ENCODE measurements around the gene SFRP5. TPM values are rescaled to one million over a fixed set of nuclear protein-coding genes. Genes with fewer than 3 reads are reported as not detected.
A peak's percentile ranks its signal among the peaks of the same experiment; 100 is the strongest.

The SFRP5 gene
- total and polyA plus RNA-seq, 10 of the 15 experiments (the other 5 are each of a cell fraction or from before 2014, with no cell fraction given): not detected

GRCh38 chr10:97754726-97755125, 17.1 kb downstream of the SFRP5 start:
- no peaks in the 10 kb centered on the region for H3K4me1 ChIP-seq (ENCODE audit: control insufficient read depth, insufficient read depth, low read length)
- H3K4me3 ChIP-seq: no peak overlapping the region
- H3K36me3 ChIP-seq (ENCODE audit: control insufficient read depth in 2 of 2, insufficient read depth in 2 of 2, low read length in 1 of 2): peaks cover 35 to 42% of the 10 kb centered on the region in 2 experiments
- 69% methylated on average over 4 of the region's 4 CpGs for WGBS (ENCODE audit: insufficient coverage, insufficient replicate concordance, low lambda C conversion rate, missing lambda C conversion rate)
- SMC1A ChIA-PET (ENCODE audit: uncharacterized antibody, unreplicated experiment): no interaction called here
- intact Hi-C loops (cut with micrococcal nuclease; ENCODE audit: unreplicated experiment): no loop called here
- CTCF ChIA-PET: no interaction called here
- POLR2A ChIA-PET: interaction anchor here (1.5 kb wide), 1 partner anchor 11 kb away, joined by 4 read pairs; no protein-coding TSS in a partner anchor
- RAD21 ChIA-PET (ENCODE audit: unreplicated experiment): no interaction called here
- no peaks in the 10 kb centered on the region; the same call in 1 of the 2 replicates for H4K20me1 ChIP-seq (ENCODE audit: control insufficient read depth, insufficient read depth)
- ATAC-seq (no peak), DNase-seq (ENCODE audit: low read depth, low spot score) (no peak), FAIRE-seq (no peak)
- in situ Hi-C loops (cut with MboI): no loop called here
- TF ChIP-seq GATAD2B (conservative IDR thresholded peaks at IDR 0.05; ENCODE audit: low read depth) (no peak), ETV6 (conservative IDR thresholded peaks at IDR 0.05 in 1 of 2, IDR thresholded peaks at IDR 0.05 in 1 of 2; ENCODE audit: borderline replicate concordance in 1 of 2, low read depth in 1 of 2) (no peak), CHD1 (IDR thresholded peaks at IDR 0.05; ENCODE audit: low read depth, low read length) (no peak)
- no peaks in the 10 kb centered on the region for H3K27me3 ChIP-seq (replicated peaks in 1 of 2; ENCODE audit: control insufficient read depth in 2 of 2, insufficient read depth in 2 of 2, low read length in 1 of 2)
- H3K79me2 ChIP-seq (ENCODE audit: control insufficient read depth, insufficient read depth, low read length): no peaks in the 10 kb centered on the region
- H2AFZ ChIP-seq (ENCODE audit: control insufficient read depth, low read depth, low read length): no peak overlapping the region
- BruUV-seq (replicated peaks): no TSS peak
- H3K27ac ChIP-seq (ENCODE audit: control insufficient read depth, insufficient read depth): no peak overlapping the region
- no peaks in the 10 kb centered on the region for H3K9me3 ChIP-seq (replicated peaks; ENCODE audit: control insufficient read depth, insufficient read depth, low read length)
- H3K9ac ChIP-seq (ENCODE audit: control insufficient read depth, insufficient read depth, low read length): no peak overlapping the region
- H3K4me2 ChIP-seq (ENCODE audit: control insufficient read depth, insufficient read depth): no peak overlapping the region

GRCh38 chr10:97752956-97753355, 18.8 kb downstream of the SFRP5 start:
- ChIA-PET SMC1A (ENCODE audit: uncharacterized antibody, unreplicated experiment) (no interaction called here), RAD21 (ENCODE audit: unreplicated experiment) (no interaction called here), CTCF (no interaction called here), POLR2A (interaction anchor here (0.6 to 0.7 kb wide), 2 partner anchors 66 to 1862 kb away, joined by 3 read pairs; no protein-coding TSS in a partner anchor)
- Histone ChIP-seq H3K36me3 (ENCODE audit: control insufficient read depth in 2 of 2, insufficient read depth in 2 of 2, low read length in 1 of 2) (peaks cover 39 to 44% of the 10 kb centered on the region in 2 experiments), H3K9ac (ENCODE audit: control insufficient read depth, insufficient read depth, low read length) (no peak overlapping the region), H3K79me2 (ENCODE audit: control insufficient read depth, insufficient read depth, low read length) (no peaks in the 10 kb centered on the region), H4K20me1 (ENCODE audit: control insufficient read depth, insufficient read depth) (no peaks in the 10 kb centered on the region; the same call in 1 of the 2 replicates), H3K9me3 (replicated peaks; ENCODE audit: control insufficient read depth, insufficient read depth, low read length) (no peaks in the 10 kb centered on the region), H3K27me3 (replicated peaks in 1 of 2; ENCODE audit: control insufficient read depth in 2 of 2, insufficient read depth in 2 of 2, low read length in 1 of 2) (no peaks in the 10 kb centered on the region), H3K27ac (ENCODE audit: control insufficient read depth, insufficient read depth) (no peak overlapping the region), H3K4me1 (ENCODE audit: control insufficient read depth, insufficient read depth, low read length) (no peaks in the 10 kb centered on the region), H3K4me2 (ENCODE audit: control insufficient read depth, insufficient read depth) (no peak overlapping the region), H3K4me3 (no peak overlapping the region), H2AFZ (ENCODE audit: control insufficient read depth, low read depth, low read length) (no peak overlapping the region)
- TF ChIP-seq POLR2A (IDR thresholded peaks at IDR 0.05; ENCODE audit: low read depth, low read length) (peak; percentile 32), GATAD2B (conservative IDR thresholded peaks at IDR 0.05; ENCODE audit: low read depth) (no peak), POLR2AphosphoS5 (IDR thresholded peaks at IDR 0.05; ENCODE audit: low read length) (0 out of 2 replicates have a peak, but pooled peaks have one; percentile 21)
- TF ChIP-seq, protein P1, sequence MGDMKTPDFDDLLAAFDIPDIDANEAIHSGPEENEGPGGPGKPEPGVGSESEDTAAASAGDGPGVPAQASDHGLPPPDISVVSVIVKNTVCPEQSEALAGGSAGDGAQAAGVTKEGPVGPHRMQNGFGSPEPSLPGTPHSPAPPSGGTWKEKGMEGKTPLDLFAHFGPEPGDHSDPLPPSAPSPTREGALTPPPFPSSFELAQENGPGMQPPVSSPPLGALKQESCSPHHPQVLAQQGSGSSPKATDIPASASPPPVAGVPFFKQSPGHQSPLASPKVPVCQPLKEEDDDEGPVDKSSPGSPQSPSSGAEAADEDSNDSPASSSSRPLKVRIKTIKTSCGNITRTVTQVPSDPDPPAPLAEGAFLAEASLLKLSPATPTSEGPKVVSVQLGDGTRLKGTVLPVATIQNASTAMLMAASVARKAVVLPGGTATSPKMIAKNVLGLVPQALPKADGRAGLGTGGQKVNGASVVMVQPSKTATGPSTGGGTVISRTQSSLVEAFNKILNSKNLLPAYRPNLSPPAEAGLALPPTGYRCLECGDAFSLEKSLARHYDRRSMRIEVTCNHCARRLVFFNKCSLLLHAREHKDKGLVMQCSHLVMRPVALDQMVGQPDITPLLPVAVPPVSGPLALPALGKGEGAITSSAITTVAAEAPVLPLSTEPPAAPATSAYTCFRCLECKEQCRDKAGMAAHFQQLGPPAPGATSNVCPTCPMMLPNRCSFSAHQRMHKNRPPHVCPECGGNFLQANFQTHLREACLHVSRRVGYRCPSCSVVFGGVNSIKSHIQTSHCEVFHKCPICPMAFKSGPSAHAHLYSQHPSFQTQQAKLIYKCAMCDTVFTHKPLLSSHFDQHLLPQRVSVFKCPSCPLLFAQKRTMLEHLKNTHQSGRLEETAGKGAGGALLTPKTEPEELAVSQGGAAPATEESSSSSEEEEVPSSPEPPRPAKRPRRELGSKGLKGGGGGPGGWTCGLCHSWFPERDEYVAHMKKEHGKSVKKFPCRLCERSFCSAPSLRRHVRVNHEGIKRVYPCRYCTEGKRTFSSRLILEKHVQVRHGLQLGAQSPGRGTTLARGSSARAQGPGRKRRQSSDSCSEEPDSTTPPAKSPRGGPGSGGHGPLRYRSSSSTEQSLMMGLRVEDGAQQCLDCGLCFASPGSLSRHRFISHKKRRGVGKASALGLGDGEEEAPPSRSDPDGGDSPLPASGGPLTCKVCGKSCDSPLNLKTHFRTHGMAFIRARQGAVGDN (IDR thresholded peaks at IDR 0.05): no peak
- in situ Hi-C loops (cut with MboI): no loop called here
- no peak for FAIRE-seq
- intact Hi-C loops (cut with micrococcal nuclease; ENCODE audit: unreplicated experiment): no loop called here
- no peak for ATAC-seq
- no TSS peak for BruUV-seq (replicated peaks)
- no peak for DNase-seq (ENCODE audit: low read depth, low spot score)
- 94% methylated on average over 18 of the region's 18 CpGs for WGBS (ENCODE audit: insufficient coverage, insufficient replicate concordance, low lambda C conversion rate, missing lambda C conversion rate)
